NCI-H146 treated with DMSO at 0.1 percent for 48 hours (cell line): Measurements from ENCODE around the gene STRBP.
"Not testable (repeated sequence)": the region's sequence is repeated elsewhere in the genome, so short reads cannot be mapped to it uniquely, and the experiment has no call there.

ENCODE experiments used
- DNase-seq: peaks from one replicate; lab custom pipeline; 2025; ENCODE audit not compliant: unreplicated experiment; lab: John Stamatoyannopoulos, UW

Gene STRBP

GRCh38 chr9:123200469-123200868, 67.9 kb downstream of the STRBP start:
- DNase-seq: not testable (repeated sequence)

- DNase-seq: no peak
These were observed 72.3 kb downstream of the STRBP start for GRCh38 chr9:123196124-123196523.

GRCh38 chr9:123194023-123194422, 74.4 kb downstream of the STRBP start:
- DNase-seq: no peak

- no peak for DNase-seq
These were observed 76.7 kb downstream of the STRBP start for GRCh38 chr9:123191680-123192079.

GRCh38 chr9:123191260-123191659, 77.1 kb downstream of the STRBP start:
- DNase-seq: no peak

GRCh38 chr9:123187131-123187530, 81.3 kb downstream of the STRBP start:
- no peak for DNase-seq

- not testable (repeated sequence) for DNase-seq
These were observed 82.4 kb downstream of the STRBP start for GRCh38 chr9:123186029-123186428.

- no peak for DNase-seq
These were observed 91.4 kb downstream of the STRBP start for GRCh38 chr9:123176949-123177348.

GRCh38 chr9:123175854-123176629, 92.3 kb downstream of the STRBP start:
- no peak for DNase-seq

- no peak for DNase-seq
These were observed 93.4 kb downstream of the STRBP start for GRCh38 chr9:123174887-123175518.

GRCh38 chr9:123174079-123174478, 94.3 kb downstream of the STRBP start:
- no peak for DNase-seq

- no peak for DNase-seq
These were observed 98.5 kb downstream of the STRBP start for GRCh38 chr9:123169926-123170325.

GRCh38 chr9:123168586-123168985, 99.8 kb downstream of the STRBP start:
- DNase-seq: no peak

GRCh38 chr9:123167474-123167873, 100.9 kb downstream of the STRBP start:
- DNase-seq: no peak

GRCh38 chr9:123165813-123166212, 102.6 kb downstream of the STRBP start:
- DNase-seq: no peak

GRCh38 chr9:123164285-123164684, 104.1 kb downstream of the STRBP start:
- no peak for DNase-seq

- DNase-seq: no peak
These were observed 105.5 kb downstream of the STRBP start for GRCh38 chr9:123162791-123163345.

- no peak for DNase-seq
These were observed 106.0 kb downstream of the STRBP start for GRCh38 chr9:123162360-123162759.

GRCh38 chr9:123157221-123157620, 111.2 kb downstream of the STRBP start:
- no peak for DNase-seq

GRCh38 chr9:123150708-123151503, 117.5 kb downstream of the STRBP start:
- DNase-seq: no peak

GRCh38 chr9:123149067-123149466, 119.3 kb downstream of the STRBP start:
- DNase-seq: no peak
